Activated naive CD4-positive, alpha-beta T cell treated with Interleukin-2 at 50 U/mL for 16 hours (primary cell): ENCODE data around the gene ALCAM.
A peak's percentile ranks its signal among the peaks of the same experiment; 100 is the strongest.
"Not testable (repeated sequence)": the region's sequence is repeated elsewhere in the genome, so short reads cannot be mapped to it uniquely, and the experiment has no call there.

Source experiments
- DNase-seq: peaks from one replicate; pipeline ENCODE4 v3.0.0-alpha.2; 2020

The ALCAM gene

DNA sequence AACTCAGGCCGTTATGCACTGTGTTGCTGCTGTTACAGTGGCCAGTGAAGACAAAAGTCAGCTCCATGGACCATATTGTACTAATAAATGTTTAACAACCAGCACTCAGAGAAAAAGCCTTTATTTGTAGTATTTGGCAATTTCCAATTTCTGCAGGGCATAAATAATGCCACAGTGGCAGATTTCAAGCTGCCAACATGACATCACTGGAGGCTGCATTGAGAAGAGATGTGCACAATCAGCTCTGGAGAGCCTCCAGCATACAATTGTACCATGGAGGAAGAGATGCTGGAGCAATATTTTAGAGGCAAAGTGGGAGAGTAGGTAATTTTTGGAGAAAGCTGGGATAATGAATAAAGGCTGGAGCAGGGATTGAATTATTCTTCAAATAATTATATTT, 9.7 kb upstream of the ALCAM start:
- DNase-seq: no peak

DNA sequence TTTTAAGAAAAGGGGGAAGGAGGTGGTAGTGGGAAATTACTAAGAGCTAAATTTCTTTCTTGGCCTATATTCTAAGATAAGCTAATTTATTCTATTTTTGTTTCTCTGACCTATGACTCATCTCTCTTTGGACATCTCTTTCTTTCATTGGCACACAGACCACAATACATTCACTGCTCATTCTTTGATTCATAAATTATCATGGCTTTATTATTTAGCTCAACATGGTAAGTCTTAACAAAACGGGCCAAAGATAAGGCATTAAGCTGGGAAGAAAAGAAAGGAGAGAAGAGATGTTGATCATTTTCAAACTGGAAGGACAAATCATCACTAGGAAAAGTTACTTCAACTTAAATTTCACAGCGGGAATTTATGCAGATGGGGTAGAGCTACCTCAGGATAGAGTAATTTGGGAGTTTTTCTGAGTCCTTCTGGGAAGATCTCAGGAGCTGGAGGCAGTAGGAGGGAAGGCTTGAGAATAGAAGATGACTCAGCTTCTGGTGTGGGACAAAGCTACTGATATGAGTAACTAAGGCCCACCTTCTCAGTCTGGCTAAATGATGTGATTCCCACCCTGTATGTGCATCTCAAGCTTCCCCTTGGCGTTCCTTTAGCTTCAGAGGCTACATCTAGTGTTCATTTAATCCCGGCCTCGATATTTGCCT, 7.5 kb upstream of the ALCAM start:
- DNase-seq: no peak

DNA sequence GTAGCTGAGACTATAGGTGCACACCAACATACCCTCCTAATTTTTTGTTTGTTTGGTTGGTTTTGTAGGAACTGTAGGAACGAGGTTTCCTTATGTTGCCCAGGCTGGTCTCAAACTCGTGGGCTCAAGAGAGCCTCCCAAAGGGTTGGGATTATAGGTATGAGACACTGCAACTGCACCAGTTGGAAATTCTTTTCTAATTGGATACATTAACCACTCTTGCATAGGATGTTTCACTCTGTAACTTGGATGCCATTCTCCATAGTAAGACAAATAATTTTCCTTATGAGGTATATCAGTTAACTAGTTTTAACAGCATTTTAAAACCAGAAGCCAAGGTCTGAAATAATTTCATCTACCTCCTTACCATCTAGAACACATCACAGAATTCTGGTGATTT, 6.7 kb upstream of the ALCAM start:
- no peak for DNase-seq

DNA sequence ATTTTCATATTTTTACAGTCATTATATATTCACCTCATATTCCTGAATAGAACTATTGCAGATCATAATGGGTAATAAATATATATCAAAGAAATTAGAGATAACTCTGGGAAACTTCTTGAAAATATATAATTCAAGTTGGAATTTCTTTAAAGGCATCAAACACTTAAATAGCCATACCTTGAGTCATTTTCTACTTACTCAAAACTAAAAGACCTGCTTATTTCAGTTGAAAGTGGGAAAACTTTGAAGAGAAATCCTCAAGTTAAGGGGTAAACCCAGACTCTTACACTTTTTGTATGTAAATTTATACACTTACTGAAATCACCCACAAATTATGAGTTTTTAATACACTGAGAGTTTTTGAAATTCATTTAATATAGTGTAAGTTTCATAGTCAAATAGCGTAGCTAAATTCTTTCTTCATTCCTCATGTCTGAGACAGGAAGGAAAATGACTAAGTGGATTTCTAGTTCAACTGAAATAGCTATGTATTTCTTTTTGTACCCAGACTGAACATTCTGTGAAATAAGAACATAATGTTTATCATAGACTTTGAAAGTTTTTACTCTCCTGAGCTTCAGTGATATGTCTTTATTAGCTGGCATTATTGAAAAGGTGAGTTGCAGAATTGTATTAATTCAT, 4.6 kb upstream of the ALCAM start:
- DNase-seq: no peak

DNA sequence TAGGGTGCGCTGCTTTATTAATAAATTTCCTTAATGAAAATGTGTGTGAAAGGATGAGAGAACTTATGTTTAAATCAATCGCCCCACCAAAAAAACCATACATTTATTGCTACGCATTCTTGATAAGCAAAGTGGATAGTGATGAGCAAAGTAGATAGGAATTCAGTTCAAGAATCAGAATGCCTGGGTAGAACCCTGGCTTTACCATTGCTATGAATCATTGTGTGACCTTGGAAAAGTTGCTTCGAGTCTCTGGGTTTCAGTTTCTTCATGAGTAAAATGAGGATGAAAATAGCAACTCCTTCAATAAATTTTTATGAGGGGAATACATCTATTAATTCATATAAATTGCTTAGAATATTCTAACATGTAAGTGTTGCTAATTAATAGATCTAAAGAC, 2.6 kb upstream of the ALCAM start:
- DNase-seq: no peak

DNA sequence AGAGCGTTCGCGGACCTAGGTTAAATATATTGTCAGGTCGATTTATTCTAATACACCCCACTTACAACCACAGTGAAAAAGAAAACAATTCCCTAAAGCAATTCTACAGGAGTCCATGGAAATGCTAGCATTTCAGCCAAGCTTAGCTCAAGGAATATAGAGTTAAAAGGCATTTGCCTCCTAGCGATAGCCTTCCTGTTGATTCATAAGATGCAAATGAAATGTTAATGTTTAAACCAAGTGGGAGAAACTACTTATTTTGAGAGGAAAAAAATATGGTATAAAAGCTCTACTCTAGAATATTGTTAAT, 1.7 kb upstream of the ALCAM start:
- no peak for DNase-seq

DNA sequence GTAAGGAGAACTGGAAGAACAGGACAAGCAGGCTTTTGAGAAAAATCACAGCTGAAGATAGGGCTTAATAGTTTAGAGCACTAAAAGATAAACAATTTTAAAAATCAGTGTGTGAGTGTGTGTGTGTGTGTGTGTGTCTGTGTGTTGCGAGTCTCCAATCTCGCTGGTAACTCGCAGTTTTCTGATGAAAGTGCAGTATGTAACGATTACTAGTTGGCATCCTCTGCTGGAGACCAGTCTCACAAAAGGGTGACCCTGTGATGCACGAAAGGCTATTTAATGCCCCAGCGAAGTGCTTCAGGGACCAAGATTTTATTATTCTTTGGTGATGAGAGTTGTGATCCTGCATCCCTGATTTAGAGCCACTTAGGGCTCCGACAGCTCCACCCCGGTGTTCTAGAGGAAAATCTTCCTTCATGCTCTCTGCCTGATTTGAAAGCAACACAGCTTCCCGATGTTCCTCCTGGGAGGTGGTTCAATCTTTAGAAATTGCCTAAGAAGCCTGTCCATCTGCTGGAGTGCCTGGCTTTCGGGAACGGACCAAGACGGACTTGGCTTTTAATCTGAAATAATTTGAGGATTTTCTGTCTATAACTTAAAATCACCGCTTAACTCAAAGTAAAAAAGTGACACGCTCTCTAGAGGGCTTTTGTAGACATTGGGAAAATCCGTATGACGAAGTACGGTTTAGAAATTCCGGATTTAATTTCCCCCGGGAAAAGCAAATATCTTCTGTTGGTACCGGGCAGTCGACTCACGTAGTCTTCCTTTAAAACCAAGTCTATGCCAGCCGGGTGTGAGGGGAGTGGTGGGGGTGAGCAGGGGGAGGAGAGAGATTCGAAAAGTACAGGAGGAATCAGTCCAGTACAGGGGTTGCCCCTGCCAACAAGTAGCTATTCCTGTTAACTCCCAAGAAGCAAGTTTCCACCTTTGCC, 1.1 kb upstream of the ALCAM start:
- DNase-seq: no peak

DNA sequence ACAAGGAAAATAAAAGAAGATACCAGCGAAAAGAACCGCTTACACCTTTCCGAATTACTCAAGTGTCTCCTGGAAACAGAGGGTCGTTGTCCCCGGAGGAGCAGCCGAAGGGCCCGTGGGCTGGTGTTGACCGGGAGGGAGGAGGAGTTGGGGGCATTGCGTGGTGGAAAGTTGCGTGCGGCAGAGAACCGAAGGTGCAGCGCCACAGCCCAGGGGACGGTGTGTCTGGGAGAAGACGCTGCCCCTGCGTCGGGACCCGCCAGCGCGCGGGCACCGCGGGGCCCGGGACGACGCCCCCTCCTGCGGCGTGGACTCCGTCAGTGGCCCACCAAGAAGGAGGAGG, 325 bp downstream of the ALCAM start:
- DNase-seq: peak; percentile 34

DNA sequence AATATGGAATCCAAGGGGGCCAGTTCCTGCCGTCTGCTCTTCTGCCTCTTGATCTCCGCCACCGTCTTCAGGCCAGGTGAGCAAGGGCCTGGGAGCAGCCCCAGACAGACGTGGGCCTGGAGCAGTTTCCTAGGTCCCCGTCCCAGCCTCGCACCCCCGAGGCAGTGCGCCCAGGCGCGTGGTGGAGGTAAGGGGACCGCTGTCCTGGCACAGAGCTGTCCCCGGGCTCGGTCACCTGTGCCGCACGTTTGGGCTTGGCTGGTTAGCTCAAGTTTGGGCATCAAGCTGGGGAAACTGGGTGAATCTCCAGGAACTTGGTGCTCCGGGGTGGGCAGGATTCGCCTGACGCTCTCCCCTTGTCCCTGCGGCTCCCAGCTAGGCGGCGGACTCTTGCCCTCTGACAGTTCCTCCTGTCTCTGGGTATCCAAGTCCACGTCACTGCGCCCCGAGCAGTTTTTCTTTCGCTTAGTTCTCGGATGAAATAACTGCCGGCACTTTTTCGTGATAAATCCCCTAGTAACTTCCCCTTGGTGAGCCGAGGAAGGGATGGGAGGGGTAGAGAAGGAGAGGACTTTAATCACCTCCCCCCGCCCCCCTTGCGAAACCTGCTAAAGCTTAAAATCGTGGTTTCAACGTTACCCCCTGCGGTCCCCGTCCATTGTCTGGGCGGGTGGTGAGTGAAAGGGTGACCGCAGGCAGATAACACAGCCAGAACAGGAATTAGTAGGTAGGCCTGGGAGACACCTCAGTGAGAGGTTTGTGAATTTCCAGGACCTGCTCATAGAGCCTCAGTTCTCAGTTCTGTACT, 901 bp downstream of the ALCAM start:
- peak; percentile 80 for DNase-seq

DNA sequence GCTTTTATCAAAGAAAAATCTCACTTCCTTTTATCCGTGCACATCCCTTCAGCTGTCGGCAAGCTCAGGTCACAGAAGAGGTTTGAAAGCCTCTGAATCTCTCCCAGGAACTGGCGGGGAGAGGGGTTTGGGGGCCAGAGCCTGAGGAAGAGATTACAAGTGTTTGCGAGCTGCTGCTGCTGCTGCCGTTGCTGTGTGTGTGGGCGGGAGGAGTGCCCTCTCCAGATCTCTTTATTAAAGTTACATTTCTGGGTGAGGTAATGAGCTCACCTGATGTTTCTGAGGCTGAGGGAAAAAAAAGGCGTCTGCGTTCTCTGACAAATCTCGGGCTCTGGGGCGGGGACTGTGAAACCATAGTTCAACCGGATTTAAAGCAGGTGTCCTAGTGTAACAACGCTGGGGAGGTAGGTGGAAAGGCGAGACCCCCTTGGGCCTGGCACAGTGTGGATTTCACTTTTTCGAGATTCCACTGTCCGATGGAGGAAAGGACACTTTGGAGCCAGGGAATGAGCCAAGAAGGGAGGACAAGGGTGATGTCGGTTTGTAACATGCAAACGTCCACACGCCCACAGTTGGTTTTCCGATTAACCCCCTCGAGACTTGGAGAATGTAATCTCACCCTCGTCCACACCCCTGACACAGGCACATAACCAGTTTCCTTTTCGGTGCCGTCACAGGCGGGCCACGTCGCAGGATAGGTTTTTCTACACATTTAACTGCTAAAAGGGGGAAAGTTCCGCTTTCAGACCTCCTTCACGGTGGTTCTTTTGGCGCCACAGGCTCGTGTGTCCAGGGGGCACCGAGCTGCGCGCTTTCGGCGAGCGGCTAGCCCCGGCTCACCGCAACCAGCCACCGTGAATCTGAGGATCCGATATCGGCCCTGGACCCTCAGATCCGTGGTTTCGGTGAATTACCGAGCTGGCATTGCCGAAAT, 2.1 kb downstream of the ALCAM start:
- peak; percentile 78 for DNase-seq

DNA sequence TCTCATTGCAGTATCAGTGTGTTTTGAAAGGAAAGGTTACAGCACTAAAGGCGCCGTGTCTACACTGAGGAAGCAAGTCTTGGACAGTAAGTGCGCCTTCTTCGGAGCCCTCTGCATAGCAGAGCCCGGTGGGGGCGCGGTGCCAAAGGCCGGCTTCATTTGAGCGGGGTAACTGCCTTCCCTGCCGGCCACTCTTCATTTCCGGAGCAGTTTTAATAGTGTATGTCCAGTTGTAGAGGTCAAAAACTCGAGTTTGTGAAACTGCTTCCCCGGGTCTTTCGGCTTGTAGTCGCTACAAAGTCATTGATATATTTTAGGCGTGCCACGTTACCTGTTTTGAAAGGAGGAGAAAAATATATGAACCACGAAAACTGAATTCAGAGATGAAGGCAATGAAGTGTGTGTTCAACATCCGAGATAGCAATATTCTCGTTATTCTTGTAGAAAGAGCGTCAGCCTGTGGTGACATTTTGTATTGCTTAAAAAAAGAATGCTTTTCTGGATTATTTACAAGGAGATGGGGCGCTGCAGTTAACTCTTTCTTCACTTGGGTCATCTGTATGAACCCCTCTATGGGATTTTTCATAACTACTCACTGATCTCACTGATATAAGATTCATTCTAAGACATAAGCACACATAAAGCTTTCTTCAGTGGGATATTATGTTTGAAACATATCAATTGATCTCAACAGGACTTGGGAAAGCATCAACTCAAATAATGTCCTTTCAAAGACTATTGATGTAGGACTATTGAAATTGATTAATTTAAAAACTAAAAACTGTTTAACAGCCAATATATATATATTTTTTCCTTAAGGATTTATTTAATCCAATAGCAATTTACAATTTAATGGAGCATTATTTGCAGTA, 3.0 kb downstream of the ALCAM start:
- peak; percentile 38 for DNase-seq

DNA sequence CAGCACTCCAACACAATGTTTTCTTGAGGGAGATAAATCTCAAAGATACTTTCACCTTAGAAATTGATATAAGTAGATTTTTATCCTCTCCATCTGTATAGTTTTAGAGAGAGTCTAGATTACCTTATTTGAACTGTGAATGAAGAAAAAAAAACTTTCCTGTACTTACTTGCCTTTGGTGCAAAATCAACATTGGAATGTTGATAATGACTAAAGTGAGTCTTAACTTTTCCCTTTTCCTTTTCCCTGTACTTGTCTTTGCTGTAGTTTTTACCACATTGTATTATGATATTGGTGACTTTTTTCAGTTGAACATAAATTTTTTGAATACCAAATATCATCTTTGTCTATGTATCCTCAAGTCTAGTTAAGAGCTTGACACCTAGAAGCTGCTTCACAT, 6.7 kb downstream of the ALCAM start:
- DNase-seq: no peak

DNA sequence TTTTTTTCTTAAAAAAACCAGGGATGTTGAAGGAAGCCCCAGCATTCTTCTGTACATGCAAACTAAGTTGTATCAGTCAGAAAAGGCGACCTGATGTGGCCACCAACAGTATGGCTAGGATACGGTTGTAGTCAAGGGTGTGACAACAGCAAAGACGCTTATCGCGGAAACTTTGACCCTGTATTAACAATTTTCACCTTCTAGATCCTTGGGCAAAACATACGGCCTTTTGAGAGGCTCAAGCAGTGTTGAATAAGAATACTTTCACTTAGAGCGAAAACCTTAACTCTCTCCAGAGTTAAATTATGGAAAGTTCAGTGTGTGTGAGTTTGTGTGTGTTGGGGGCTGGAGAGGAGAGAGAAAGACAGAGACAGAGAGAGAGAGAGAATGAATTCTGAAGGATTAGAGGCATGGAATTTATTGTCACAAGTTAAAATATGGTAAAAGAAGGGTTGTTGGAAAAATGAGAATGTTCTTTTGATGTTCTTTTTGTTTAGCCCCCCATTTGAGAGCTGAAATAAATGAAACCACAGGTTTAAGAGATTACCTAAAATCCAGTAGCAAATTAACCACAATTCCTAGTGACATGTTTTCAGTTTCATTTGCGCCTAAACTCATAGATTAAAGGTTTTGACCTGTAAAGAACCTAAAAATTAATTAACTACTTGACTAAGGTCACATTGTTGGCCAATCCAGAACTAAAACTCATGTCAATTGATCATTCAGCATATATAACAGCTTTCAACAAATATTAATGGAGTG, 9.2 kb downstream of the ALCAM start:
- DNase-seq: no peak

DNA sequence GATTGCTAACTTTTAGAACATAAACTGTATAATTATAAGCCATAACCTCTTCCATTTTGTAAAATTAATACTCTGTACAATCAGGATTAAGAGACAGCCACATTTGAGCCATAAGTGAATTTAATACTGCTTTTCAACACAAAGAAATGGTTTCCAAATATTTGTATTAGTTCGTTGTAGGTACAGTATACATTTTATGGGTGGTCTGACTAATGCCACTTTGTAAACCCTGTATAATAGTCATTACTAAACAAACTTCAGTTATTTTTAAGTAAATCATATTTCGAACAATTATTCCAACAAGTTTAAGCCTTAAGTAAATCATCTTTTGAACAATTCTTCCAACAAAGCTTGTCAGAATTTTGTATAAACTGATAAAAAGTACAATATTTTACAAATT, 11.0 kb downstream of the ALCAM start:
- DNase-seq: no peak

DNA sequence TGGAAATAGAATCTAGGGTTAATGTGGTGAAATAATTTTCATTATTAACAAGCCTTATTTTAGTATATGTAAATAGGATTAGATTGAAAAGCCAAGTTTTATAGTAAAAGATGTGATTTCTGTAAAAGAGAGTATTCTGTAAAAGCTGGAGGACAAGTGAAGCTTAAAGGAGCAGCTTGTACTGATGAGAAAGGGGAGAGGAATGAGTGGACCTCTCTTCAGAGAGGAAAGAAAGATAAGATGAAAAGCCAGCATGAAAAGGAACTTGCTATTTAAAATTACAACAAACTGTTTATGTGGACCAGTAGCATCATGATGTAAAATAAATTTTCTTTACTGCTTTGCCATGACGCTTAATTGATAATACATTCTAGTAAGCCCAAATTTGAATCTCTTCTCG, 18.5 kb downstream of the ALCAM start:
- no peak for DNase-seq

DNA sequence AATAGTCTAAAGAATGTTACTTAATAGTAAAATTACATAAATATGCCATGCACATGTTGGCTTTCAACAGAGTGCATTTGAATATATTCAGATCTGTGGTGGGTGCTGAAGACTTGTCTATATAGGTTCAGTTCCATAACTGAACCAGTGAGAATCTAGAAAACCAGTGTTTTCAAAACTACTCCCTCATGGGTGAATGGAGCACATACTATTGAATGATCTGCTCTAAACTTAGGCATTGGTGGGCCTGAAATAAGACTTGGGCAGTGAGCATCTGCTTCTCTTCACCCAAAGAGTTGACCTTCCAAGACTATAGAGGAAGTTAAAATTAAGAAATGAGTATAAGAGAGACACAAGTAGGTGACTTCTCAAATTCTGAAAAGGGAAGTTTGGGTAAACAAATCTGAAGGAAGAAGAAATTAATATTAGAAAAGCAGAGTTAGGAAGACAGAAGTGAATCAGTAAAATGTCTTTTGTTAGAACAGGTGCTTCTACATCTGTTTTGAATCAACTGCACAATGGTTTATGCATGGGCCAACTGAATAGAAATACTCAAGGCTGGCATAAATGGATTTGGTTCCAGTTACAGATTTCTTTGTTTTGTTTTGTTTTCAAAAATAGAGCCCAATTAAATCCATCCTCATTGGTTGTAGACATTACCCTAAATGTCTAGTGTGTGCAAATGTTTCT, 19.3 kb downstream of the ALCAM start:
- DNase-seq: no peak

DNA sequence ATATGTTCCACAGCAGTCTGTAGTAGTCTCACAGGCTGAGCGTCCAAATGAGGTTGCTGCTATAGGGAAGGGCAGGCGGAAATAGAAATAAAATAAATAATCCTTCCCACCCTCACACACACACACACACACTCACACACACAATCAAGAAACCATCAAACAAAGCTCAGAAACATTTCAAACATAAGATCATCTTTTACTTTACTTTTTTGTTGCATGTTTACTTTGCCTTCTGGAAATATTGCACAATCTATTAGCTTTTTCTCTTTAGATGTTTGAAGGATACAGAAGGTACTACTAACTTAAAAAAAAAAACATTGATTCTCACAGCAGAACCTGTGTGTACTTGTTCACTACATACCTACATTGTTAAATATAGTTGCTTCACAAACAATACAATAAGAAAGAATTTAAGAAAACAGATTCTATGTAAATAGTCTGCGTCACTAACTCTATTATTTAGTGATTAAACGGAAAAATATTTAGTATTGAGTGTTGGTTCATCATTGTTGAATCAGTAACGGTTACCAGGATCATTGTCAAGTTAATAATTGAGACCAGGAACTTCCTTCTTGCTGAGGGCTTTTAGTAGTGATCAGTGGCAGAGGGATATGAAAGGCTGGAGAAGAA, 20.5 kb downstream of the ALCAM start:
- DNase-seq: no peak

DNA sequence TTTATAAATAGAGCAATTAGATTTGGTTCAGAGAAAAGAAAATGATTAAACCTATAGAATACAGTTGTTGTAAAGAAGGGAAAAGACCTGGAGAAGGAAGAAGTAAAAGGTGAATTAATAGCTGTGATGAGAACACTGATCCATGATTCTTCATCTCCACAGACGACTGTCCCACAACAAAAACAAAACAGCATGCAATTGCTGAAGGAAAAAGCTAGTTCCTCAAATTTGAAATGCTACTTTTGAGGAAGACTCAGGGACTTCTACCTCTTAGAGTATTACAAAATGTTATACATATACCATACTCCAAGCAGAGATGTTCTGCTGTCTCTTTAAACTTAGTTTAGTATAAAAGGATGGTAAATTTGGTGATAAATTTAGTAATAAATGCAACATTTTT, 21.5 kb downstream of the ALCAM start:
- DNase-seq: no peak

DNA sequence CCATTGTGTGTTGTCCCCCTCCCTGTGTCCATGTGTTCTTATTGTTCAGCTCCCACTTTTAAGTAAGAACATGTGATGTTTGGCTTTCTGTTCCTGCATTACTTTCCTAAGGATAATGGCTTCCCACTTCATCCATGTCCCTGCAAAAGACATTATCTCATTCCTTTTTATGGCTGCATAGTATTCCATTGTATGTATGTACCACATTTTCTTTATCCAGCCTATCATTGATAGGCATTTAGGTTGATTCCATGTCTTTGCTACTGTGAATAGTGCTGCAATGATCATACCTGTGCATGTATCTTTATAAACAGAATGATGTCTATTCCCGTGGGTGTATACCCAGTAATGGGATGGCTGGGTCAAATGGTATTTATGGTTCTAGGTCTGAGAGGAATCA, 23.1 kb downstream of the ALCAM start:
- DNase-seq: not testable (repeated sequence)
